ENCODE measurements around the gene CSPG5. TPM values are rescaled to one million over a fixed set of nuclear protein-coding genes. Genes with fewer than 3 reads are reported as not detected.

The CSPG5 gene, protein sequence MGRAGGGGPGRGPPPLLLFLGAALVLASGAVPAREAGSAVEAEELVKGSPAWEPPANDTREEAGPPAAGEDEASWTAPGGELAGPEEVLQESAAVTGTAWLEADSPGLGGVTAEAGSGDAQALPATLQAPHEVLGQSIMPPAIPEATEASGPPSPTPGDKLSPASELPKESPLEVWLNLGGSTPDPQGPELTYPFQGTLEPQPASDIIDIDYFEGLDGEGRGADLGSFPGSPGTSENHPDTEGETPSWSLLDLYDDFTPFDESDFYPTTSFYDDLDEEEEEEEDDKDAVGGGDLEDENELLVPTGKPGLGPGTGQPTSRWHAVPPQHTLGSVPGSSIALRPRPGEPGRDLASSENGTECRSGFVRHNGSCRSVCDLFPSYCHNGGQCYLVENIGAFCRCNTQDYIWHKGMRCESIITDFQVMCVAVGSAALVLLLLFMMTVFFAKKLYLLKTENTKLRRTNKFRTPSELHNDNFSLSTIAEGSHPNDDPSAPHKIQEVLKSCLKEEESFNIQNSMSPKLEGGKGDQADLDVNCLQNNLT
- total RNA-seq, result under 1 TPM; 0.58 to 0.63 TPM

GRCh38 chr3:47578691-47579632 lies at the start of gene CSPG5:
CSPG5 (minus strand) TSS chr3:47578865; CDS start chr3:47578693, 172 bp downstream.

GRCh38 chr3:47513125-47513929 lies 65.3 kb downstream of the CSPG5 start, which contains the start of gene ELP6:
ELP6 (minus strand) TSS chr3:47513712; CDS start chr3:47513590, 122 bp downstream.

Other genes starting within 250 kb of the CSPG5 start
- 10 to 100 TPM; 34.8 to 41.2 TPM for gene PTPN23, start 197.8 kb downstream of the CSPG5 start, total RNA-seq
- gene SCAP, start 102.9 kb downstream of the CSPG5 start, total RNA-seq, result 10 to 100 TPM; 62.7 to 65.4 TPM
- 10 to 100 TPM; 39.5 to 40.5 TPM for gene ELP6, start 65.2 kb downstream of the CSPG5 start, total RNA-seq
- gene SMARCC1, start 203.0 kb upstream of the CSPG5 start, total RNA-seq, result 10 to 100 TPM; 90.4 to 97.5 TPM
- 10 to 100 TPM; 61.2 to 62.1 TPM for gene DHX30, start 224.3 kb upstream of the CSPG5 start, total RNA-seq